ENCODE data around the gene RHOT2. TPM values are rescaled to one million over a fixed set of nuclear protein-coding genes. Genes with fewer than 3 reads are reported as not detected.

Gene RHOT2
- polyA plus RNA-seq, 1 donor (not counting 4 experiments of a cell fraction or from before 2014, with no cell fraction given), result 58.7 TPM

DNA sequence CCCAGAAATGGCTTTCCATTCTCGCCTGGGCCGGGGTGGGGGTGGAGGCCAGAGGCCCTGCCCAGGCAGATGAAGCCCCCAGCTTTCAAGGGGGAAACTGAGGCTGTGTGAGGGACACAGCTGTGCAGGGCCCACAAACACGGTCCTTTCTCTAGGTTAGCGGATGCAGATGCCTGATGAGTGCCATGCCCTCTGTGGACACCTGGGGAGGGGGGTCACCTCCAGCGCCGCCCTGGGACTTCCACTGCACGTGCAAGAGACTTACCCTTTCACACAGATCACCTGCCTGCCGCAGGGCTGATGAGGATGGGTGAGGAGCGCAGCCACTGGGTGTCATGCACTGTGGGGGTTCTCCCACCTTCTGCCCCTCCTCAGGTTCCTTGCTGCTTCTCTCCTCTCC, 50.5 kb downstream of the RHOT2 start:
- DNase-seq (ENCODE audit: low read depth, low spot score) (no peak), FAIRE-seq (no peak)
- peaks cover 2% of the 10 kb centered on the region for H3K9me1 ChIP-seq (ENCODE audit: control insufficient read depth, extremely low read depth, insufficient read depth, low read length)
- no peak overlapping the region for H3K4me2 ChIP-seq (ENCODE audit: control insufficient read depth, extremely low read depth, insufficient read depth, low read depth, low read length)
- peaks cover 7% of the 10 kb centered on the region for H4K20me1 ChIP-seq (ENCODE audit: control insufficient read depth, extremely low read depth, insufficient read depth, low read length)
- no peak overlapping the region for H3K27ac ChIP-seq (ENCODE audit: control insufficient read depth, insufficient read depth, low read length)
- dilution Hi-C loops (cut with MboI; ENCODE audit: extremely low pct_ligation_motif_present, low sequenced_read_pairs), result no loop called here
- H3K79me2 ChIP-seq (ENCODE audit: control insufficient read depth, insufficient read depth, low read length), result peaks cover 8% of the 10 kb centered on the region
- H3K4me3 ChIP-seq (ENCODE audit: control insufficient read depth in 2 of 3, extremely low read depth in 1 of 3, insufficient read depth in 2 of 3, low read depth in 1 of 3, low read length in 3 of 3), result no peak overlapping the region
- TF ChIP-seq EZH2 (IDR thresholded peaks at IDR 0.05; ENCODE audit: low read length), result no peak
- TF ChIP-seq, protein P1, sequence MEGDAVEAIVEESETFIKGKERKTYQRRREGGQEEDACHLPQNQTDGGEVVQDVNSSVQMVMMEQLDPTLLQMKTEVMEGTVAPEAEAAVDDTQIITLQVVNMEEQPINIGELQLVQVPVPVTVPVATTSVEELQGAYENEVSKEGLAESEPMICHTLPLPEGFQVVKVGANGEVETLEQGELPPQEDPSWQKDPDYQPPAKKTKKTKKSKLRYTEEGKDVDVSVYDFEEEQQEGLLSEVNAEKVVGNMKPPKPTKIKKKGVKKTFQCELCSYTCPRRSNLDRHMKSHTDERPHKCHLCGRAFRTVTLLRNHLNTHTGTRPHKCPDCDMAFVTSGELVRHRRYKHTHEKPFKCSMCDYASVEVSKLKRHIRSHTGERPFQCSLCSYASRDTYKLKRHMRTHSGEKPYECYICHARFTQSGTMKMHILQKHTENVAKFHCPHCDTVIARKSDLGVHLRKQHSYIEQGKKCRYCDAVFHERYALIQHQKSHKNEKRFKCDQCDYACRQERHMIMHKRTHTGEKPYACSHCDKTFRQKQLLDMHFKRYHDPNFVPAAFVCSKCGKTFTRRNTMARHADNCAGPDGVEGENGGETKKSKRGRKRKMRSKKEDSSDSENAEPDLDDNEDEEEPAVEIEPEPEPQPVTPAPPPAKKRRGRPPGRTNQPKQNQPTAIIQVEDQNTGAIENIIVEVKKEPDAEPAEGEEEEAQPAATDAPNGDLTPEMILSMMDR (optimal IDR thresholded peaks at IDR 0.05 in 1 of 3, IDR thresholded peaks at IDR 0.05 in 1 of 3, conservative IDR thresholded peaks at IDR 0.05 in 1 of 3; ENCODE audit: extremely low read depth in 1 of 3, insufficient read depth in 2 of 3, low read length in 3 of 3), result no peak
- H3K4me1 ChIP-seq (ENCODE audit: control insufficient read depth, extremely low read depth, insufficient read depth, low read length), result peaks cover 27% of the 10 kb centered on the region
- no peaks in the 10 kb centered on the region for H3K9me3 ChIP-seq (ENCODE audit: control insufficient read depth, low read depth, low read length)
- no peak overlapping the region for H3K9ac ChIP-seq (ENCODE audit: control insufficient read depth, extremely low read depth, insufficient read depth, low read length)
- H2AFZ ChIP-seq (ENCODE audit: control insufficient read depth, low read length), result no peak overlapping the region
- H3K36me3 ChIP-seq (ENCODE audit: control insufficient read depth in 2 of 2, extremely low read depth in 1 of 2, insufficient read depth in 2 of 2, low read length in 2 of 2), result peaks cover 0 to 1% of the 10 kb centered on the region in 2 experiments
- no peaks in the 10 kb centered on the region for H3K27me3 ChIP-seq (ENCODE audit: control insufficient read depth, extremely low read depth, insufficient read depth, low read length)

GRCh38 chr16:718922-719321, 51.0 kb downstream of the RHOT2 start:
- DNase-seq (ENCODE audit: low read depth, low spot score) (no peak), FAIRE-seq (no peak)
- peaks cover 7% of the 10 kb centered on the region for H4K20me1 ChIP-seq (ENCODE audit: control insufficient read depth, extremely low read depth, insufficient read depth, low read length)
- H3K4me1 ChIP-seq (ENCODE audit: control insufficient read depth, extremely low read depth, insufficient read depth, low read length), result peaks cover 26% of the 10 kb centered on the region
- no peaks in the 10 kb centered on the region for H3K9me3 ChIP-seq (ENCODE audit: control insufficient read depth, low read depth, low read length)
- H3K36me3 ChIP-seq (ENCODE audit: control insufficient read depth in 2 of 2, extremely low read depth in 1 of 2, insufficient read depth in 2 of 2, low read length in 2 of 2), result peaks cover 0 to 1% of the 10 kb centered on the region in 2 experiments
- H3K27me3 ChIP-seq (ENCODE audit: control insufficient read depth, extremely low read depth, insufficient read depth, low read length), result no peaks in the 10 kb centered on the region
- H3K9ac ChIP-seq (ENCODE audit: control insufficient read depth, extremely low read depth, insufficient read depth, low read length), result no peak overlapping the region
- dilution Hi-C loops (cut with MboI; ENCODE audit: extremely low pct_ligation_motif_present, low sequenced_read_pairs), result no loop called here
- H3K4me2 ChIP-seq (ENCODE audit: control insufficient read depth, extremely low read depth, insufficient read depth, low read depth, low read length), result no peak overlapping the region
- peaks cover 2% of the 10 kb centered on the region for H3K9me1 ChIP-seq (ENCODE audit: control insufficient read depth, extremely low read depth, insufficient read depth, low read length)
- TF ChIP-seq, protein P1 (optimal IDR thresholded peaks at IDR 0.05 in 1 of 3, IDR thresholded peaks at IDR 0.05 in 1 of 3, conservative IDR thresholded peaks at IDR 0.05 in 1 of 3; ENCODE audit: extremely low read depth in 1 of 3, insufficient read depth in 2 of 3, low read length in 3 of 3), result no peak
- TF ChIP-seq EZH2 (IDR thresholded peaks at IDR 0.05; ENCODE audit: low read length), result no peak
- no peak overlapping the region for H3K27ac ChIP-seq (ENCODE audit: control insufficient read depth, insufficient read depth, low read length)
- H3K79me2 ChIP-seq (ENCODE audit: control insufficient read depth, insufficient read depth, low read length), result peaks cover 8% of the 10 kb centered on the region
- no peak overlapping the region for H2AFZ ChIP-seq (ENCODE audit: control insufficient read depth, low read length)
- H3K4me3 ChIP-seq (ENCODE audit: control insufficient read depth in 2 of 3, extremely low read depth in 1 of 3, insufficient read depth in 2 of 3, low read depth in 1 of 3, low read length in 3 of 3), result no peak overlapping the region

Data from keratinocyte (primary cell).